Liver (tissue), 3 donors: Measurements from ENCODE around the gene HIPK2.

Experiments used
- CTCF ChIP-seq: fragments of 150-350 bp; IDR thresholded peaks from 2 replicates; pipeline ENCODE4 v1.5.1; 2017; ENCODE audit warnings: improper control_type of control experiment, low read depth, low read length; ENCODE audit not compliant: missing input control
- EGR1 ChIP-seq, 2 donors: IDR thresholded peaks; 2 replicates each; pipeline ENCODE4 v1.6.1; 2016 to 2018; ENCODE audit warnings: antibody characterized with exemption in 2 of 2, low read depth in 2 of 2
- JUND ChIP-seq, 2 donors: IDR thresholded peaks; 2 replicates each; pipeline ENCODE4 v1.6.1; 2016; ENCODE audit warnings: antibody characterized with exemption in 2 of 2
- MAX ChIP-seq: IDR thresholded peaks from 2 replicates; pipeline ENCODE4 v1.6.1; 2016; ENCODE audit warnings: antibody characterized with exemption
- RAD21 ChIP-seq, 2 donors: IDR thresholded peaks; 2 replicates each; pipeline ENCODE4 v1.6.1; 2016; ENCODE audit warnings: antibody characterized with exemption in 2 of 2, mild to moderate bottlenecking in 2 of 2
- REST ChIP-seq: IDR thresholded peaks from 2 replicates; pipeline ENCODE4 v1.6.1; 2016; ENCODE audit warnings: antibody characterized with exemption, mild to moderate bottlenecking
- RXRA ChIP-seq, 2 donors: IDR thresholded peaks; 2 replicates each; pipeline ENCODE4 v1.6.1; 2017 to 2018; ENCODE audit warnings: antibody characterized with exemption in 2 of 2, mild to moderate bottlenecking in 1 of 2
- SP1 ChIP-seq: IDR thresholded peaks from 2 replicates; pipeline ENCODE4 v1.6.1; 2018; ENCODE audit warnings: antibody characterized with exemption, mild to moderate bottlenecking
- TAF1 ChIP-seq: conservative IDR thresholded peaks from 2 replicates; pipeline ENCODE4 v1.6.1; 2016; ENCODE audit warnings: antibody characterized with exemption, mild to moderate bottlenecking
- YY1 ChIP-seq: IDR thresholded peaks from 2 replicates; pipeline ENCODE4 v1.6.1; 2016; ENCODE audit warnings: antibody characterized with exemption, mild to moderate bottlenecking
- TF ChIP-seq, protein P1 (sequence below): IDR thresholded peaks from 2 replicates; pipeline ENCODE4 v1.6.1; 2016; ENCODE audit warnings: antibody characterized with exemption
- TF ChIP-seq, protein P2 (sequence below): IDR thresholded peaks from 2 replicates; pipeline ENCODE4 v1.6.1; 2016; ENCODE audit warnings: antibody characterized with exemption
- donor health status: healthy.
- donor health status: healthy.

DNA sequence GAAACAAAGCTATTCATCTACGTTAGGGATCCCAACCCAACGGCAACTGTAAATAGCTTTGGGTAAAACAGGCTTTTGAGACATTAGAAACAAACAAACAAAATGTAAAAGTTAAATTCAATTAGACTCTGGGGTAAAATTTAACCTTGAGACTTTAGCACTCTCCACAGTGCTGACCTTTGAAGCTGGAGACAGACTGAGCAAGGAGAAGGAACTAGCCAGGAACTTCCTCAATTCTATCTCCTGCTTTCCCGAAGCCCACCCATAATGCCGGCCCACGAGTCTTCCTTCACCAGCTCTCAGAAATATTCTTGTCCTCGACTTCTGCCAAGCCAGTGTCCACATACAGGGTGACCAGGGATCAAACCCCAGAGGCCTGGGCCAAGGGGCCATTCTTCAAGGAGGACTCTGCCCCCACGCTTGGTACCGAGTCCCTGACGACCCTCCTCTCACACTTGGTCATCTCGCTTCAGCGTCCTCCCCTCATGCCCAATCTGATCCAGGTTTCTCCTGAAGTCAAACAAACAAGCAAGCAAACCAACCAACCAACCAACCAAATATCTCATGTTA is 114.1 kb downstream of the HIPK2 start:
- TF ChIP-seq CTCF, result no peak
- TF ChIP-seq REST, result peak; percentile 74
- TF ChIP-seq RAD21 (IDR thresholded peaks at IDR 0.05), result no peak
- no peak for TF ChIP-seq SP1
- no peak for TF ChIP-seq TAF1
- no peak for TF ChIP-seq JUND (IDR thresholded peaks at IDR 0.05)
- no peak for TF ChIP-seq EGR1 (IDR thresholded peaks at IDR 0.05; ENCODE audit: low read depth in 2 of 2)
- no peak for TF ChIP-seq MAX
- no peak for TF ChIP-seq YY1
- TF ChIP-seq, protein P1, sequence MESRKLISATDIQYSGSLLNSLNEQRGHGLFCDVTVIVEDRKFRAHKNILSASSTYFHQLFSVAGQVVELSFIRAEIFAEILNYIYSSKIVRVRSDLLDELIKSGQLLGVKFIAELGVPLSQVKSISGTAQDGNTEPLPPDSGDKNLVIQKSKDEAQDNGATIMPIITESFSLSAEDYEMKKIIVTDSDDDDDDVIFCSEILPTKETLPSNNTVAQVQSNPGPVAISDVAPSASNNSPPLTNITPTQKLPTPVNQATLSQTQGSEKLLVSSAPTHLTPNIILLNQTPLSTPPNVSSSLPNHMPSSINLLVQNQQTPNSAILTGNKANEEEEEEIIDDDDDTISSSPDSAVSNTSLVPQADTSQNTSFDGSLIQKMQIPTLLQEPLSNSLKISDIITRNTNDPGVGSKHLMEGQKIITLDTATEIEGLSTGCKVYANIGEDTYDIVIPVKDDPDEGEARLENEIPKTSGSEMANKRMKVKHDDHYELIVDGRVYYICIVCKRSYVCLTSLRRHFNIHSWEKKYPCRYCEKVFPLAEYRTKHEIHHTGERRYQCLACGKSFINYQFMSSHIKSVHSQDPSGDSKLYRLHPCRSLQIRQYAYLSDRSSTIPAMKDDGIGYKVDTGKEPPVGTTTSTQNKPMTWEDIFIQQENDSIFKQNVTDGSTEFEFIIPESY, result no peak
- TF ChIP-seq, protein P2, sequence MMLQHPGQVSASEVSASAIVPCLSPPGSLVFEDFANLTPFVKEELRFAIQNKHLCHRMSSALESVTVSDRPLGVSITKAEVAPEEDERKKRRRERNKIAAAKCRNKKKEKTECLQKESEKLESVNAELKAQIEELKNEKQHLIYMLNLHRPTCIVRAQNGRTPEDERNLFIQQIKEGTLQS, result no peak
- no peak for TF ChIP-seq RXRA (IDR thresholded peaks at IDR 0.05)
